Peyer's patch (tissue), 4 donors: ENCODE measurements around the gene AP1S1.
"Not testable (repeated sequence)": the region's sequence is repeated elsewhere in the genome, so short reads cannot be mapped to it uniquely, and the experiment has no call there.

ENCODE experiments used
- POLR2A ChIP-seq, 2 donors: fragments of 450-650 bp; IDR thresholded peaks; one replicate each; pipeline ENCODE4 v1.5.1; 2017; ENCODE audit warnings: antibody characterized with exemption in 2 of 2, mild to moderate bottlenecking in 2 of 2, moderate library complexity in 2 of 2
- TF ChIP-seq, protein P1 (sequence below), 6 experiments: fragments of 450-650 bp in 4 of 6; fragments of 200-600 bp in 2 of 6; sonication (generic) in 1 of 6; IDR thresholded peaks; one replicate each; pipeline ENCODE4 v1.5.1; 2017 to 2019; ENCODE audit warnings: antibody characterized with exemption in 6 of 6, mild to moderate bottlenecking in 3 of 6, moderate library complexity in 1 of 6

DNA sequence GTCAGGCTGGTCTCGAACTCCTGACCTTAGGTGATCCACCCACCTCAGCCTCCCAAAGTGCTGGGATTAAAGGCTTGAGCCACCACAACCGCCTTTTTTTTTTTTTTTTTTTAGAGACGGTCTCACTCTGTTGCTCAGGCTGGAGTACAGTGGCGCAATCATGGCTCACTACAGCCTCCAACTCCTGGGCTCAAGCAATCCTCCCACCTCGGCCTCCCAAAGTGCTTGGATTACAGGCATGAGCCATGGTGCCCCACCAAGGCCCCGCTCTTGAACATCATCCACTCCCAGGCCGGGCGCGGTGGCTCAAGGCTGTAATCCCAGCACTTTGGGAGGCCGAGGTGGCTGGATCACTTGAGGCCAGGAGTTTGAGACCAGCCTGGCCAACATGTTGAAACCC, 45.2 kb downstream of the AP1S1 start:
- TF ChIP-seq, protein P1, sequence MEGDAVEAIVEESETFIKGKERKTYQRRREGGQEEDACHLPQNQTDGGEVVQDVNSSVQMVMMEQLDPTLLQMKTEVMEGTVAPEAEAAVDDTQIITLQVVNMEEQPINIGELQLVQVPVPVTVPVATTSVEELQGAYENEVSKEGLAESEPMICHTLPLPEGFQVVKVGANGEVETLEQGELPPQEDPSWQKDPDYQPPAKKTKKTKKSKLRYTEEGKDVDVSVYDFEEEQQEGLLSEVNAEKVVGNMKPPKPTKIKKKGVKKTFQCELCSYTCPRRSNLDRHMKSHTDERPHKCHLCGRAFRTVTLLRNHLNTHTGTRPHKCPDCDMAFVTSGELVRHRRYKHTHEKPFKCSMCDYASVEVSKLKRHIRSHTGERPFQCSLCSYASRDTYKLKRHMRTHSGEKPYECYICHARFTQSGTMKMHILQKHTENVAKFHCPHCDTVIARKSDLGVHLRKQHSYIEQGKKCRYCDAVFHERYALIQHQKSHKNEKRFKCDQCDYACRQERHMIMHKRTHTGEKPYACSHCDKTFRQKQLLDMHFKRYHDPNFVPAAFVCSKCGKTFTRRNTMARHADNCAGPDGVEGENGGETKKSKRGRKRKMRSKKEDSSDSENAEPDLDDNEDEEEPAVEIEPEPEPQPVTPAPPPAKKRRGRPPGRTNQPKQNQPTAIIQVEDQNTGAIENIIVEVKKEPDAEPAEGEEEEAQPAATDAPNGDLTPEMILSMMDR (IDR thresholded peaks at IDR 0.05), result not testable (repeated sequence)
- not testable (repeated sequence) for TF ChIP-seq POLR2A (IDR thresholded peaks at IDR 0.05)
